Lower lobe of right lung (tissue), 2 donors: Measurements from ENCODE around the gene LYSET. TPM values are rescaled to one million over a fixed set of nuclear protein-coding genes. Genes with fewer than 3 reads are reported as not detected.

ENCODE experiments used
- ATAC-seq, 2 donors: fragments of 200-7000 bp; cut with Tn5 transposase; one replicate each; pipeline ENCODE4 v1.9.1; 2020 to 2022; ENCODE audit warnings: mild to moderate bottlenecking in 2 of 2, moderate library complexity in 2 of 2
- DNase-seq: peaks from one replicate; pipeline ENCODE4 v3.0.0-alpha.2; 2020
- H3K27ac ChIP-seq: fragments of 200-600 bp; one replicate; pipeline ENCODE4 v1.8.0; 2022
- H3K27me3 ChIP-seq: fragments of 200-600 bp; one replicate; pipeline ENCODE4 v1.8.0; 2022; ENCODE audit warnings: low read depth
- H3K36me3 ChIP-seq: fragments of 200-600 bp; one replicate; pipeline ENCODE4 v1.8.0; 2022; ENCODE audit warnings: mild to moderate bottlenecking
- H3K4me1 ChIP-seq: fragments of 200-600 bp; one replicate; pipeline ENCODE4 v1.8.0; 2022
- H3K4me3 ChIP-seq: fragments of 200-600 bp; one replicate; pipeline ENCODE4 v1.8.0; 2022; ENCODE audit warnings: mild to moderate bottlenecking
- H3K9me3 ChIP-seq: fragments of 200-600 bp; one replicate; pipeline ENCODE4 v1.8.0; 2022
- intact Hi-C: fragments of 100-400 bp; cut with DNase I; formaldehyde crosslinking; loops from one replicate; pipeline ENCODE4 v1.11.0; 2022
- total RNA-seq: library from RNA; stranded (reverse); fragmentation: NEBNext Ultra II Directional; extraction: Animal tissue kit (Norgen Biotek cat#: 25700); gene quantifications from one replicate; pipeline ENCODE4 v1.2.1, GENCODE V29; 2021
- TF ChIP-seq, protein P1 (sequence below): fragments of 200-600 bp; IDR thresholded peaks from one replicate; pipeline ENCODE4 v1.8.0; 2022; ENCODE audit warnings: antibody characterized with exemption, mild to moderate bottlenecking
- donor health status: DM: no; HTN: yes; CAD: no; lungs with severe emphysema.

LYSET gene
- total RNA-seq, 1 donor from 2014 or later, result 43.9 TPM

DNA sequence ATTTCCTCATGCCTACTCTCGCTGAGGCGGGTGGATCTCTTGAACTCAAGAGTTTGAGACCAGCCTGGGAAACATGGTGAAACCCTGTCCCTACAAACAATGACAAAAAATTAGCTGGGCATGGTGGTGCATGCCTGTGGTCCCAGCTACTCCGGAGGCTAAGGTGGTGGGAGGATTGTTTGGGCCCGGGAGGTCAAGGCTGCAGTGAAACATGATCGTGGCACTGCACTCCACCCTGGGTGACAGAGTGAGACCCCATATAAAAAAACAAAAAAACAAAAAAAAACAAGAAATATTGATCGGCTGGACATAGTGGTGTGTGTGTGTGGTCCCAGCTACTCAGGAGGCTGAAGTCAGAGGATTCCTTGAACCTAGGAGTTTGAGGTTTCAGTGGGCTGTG lies 9.6 kb upstream of the LYSET start:
- Histone ChIP-seq H3K4me3 (no peak overlapping the region), H3K27ac (no peak overlapping the region), H3K9me3 (no peaks in the 10 kb centered on the region), H3K27me3 (no peaks in the 10 kb centered on the region), H3K4me1 (no peaks in the 10 kb centered on the region), H3K36me3 (no peaks in the 10 kb centered on the region)
- DNase-seq (no peak), ATAC-seq (no peak)
- intact Hi-C loops, result no loop called here
- TF ChIP-seq, protein P1, sequence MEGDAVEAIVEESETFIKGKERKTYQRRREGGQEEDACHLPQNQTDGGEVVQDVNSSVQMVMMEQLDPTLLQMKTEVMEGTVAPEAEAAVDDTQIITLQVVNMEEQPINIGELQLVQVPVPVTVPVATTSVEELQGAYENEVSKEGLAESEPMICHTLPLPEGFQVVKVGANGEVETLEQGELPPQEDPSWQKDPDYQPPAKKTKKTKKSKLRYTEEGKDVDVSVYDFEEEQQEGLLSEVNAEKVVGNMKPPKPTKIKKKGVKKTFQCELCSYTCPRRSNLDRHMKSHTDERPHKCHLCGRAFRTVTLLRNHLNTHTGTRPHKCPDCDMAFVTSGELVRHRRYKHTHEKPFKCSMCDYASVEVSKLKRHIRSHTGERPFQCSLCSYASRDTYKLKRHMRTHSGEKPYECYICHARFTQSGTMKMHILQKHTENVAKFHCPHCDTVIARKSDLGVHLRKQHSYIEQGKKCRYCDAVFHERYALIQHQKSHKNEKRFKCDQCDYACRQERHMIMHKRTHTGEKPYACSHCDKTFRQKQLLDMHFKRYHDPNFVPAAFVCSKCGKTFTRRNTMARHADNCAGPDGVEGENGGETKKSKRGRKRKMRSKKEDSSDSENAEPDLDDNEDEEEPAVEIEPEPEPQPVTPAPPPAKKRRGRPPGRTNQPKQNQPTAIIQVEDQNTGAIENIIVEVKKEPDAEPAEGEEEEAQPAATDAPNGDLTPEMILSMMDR, result no peak

- TF ChIP-seq, protein P1, result no peak
- ATAC-seq, result peak; percentile 15 to 40
- H3K9me3 ChIP-seq, result no peaks in the 10 kb centered on the region
- H3K4me3 ChIP-seq, result peak overlapping the region; percentile 97
- DNase-seq, result no peak
- no peaks in the 10 kb centered on the region for H3K27me3 ChIP-seq
- intact Hi-C loops, result no loop called here
- H3K27ac ChIP-seq, result peak overlapping the region; percentile 98
- H3K4me1 ChIP-seq, result peaks cover 32% of the 10 kb centered on the region
- H3K36me3 ChIP-seq, result peaks cover 44% of the 10 kb centered on the region
Measured at GRCh38 chr14:93183596-93184317, 1.4 kb upstream of the LYSET start.

- Histone ChIP-seq H3K27me3 (no peaks in the 10 kb centered on the region), H3K4me1 (peaks cover 32% of the 10 kb centered on the region), H3K27ac (peak overlapping the region; percentile 98), H3K4me3 (peak overlapping the region; percentile 97), H3K36me3 (peaks cover 50% of the 10 kb centered on the region), H3K9me3 (no peaks in the 10 kb centered on the region)
- ATAC-seq (no peak), DNase-seq (no peak)
- TF ChIP-seq, protein P1, result no peak
- intact Hi-C loops, result no loop called here
Measured at GRCh38 chr14:93185349-93185720, 218 bp downstream of the LYSET start.

- H3K27ac ChIP-seq, result peak overlapping the region; percentile 18
- no peaks in the 10 kb centered on the region for H3K9me3 ChIP-seq
Measured at GRCh38 chr14:93186466-93186865, 1.3 kb downstream of the LYSET start.

GRCh38 chr14:93186956-93187355 lies 1.8 kb downstream of the LYSET start:
- intact Hi-C loops, result no loop called here
- Histone ChIP-seq H3K27me3 (no peaks in the 10 kb centered on the region), H3K9me3 (no peaks in the 10 kb centered on the region), H3K36me3 (peaks cover 43% of the 10 kb centered on the region), H3K4me1 (peaks cover 32% of the 10 kb centered on the region), H3K27ac (no peak overlapping the region), H3K4me3 (peak overlapping the region; percentile 97)
- TF ChIP-seq, protein P1, result no peak
- ATAC-seq (no peak), DNase-seq (no peak)

More at GRCh38 chr14:93186466-93186865, 1.3 kb downstream of the LYSET start:
- no peak for DNase-seq
- peaks cover 32% of the 10 kb centered on the region for H3K4me1 ChIP-seq
- H3K27me3 ChIP-seq, result no peaks in the 10 kb centered on the region
- intact Hi-C loops, result no loop called here
- H3K4me3 ChIP-seq, result peak overlapping the region; percentile 97
- peaks cover 47% of the 10 kb centered on the region for H3K36me3 ChIP-seq
- TF ChIP-seq, protein P1, result no peak
- no peak for ATAC-seq
